NCI-H526 (cell line): Measurements from ENCODE around the gene GDI2.
"Not testable (repeated sequence)": the region's sequence is repeated elsewhere in the genome, so short reads cannot be mapped to it uniquely, and the experiment has no call there.

Experiments
- DNase-seq, 2 experiments: peaks; one replicate each; lab custom pipeline; 2025; lab: John Stamatoyannopoulos, UW

Gene GDI2

DNA sequence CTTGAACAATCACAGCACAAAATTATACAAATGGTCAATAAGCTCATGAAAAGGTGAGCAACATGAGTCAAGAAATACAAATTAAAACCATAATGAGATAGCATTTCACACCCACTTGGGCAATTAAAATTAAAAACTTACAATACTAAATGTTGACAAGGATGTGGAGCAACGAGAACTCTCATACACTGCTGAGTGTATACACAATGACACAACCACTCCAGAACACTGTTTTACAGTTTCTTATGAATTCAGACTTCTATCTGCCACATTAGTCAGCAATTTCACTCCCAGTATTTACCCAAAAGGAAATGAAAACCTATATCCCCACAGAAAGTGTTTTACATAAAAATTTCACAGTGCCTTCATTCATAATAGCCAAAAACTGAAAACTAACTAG lies 31.1 kb downstream of the GDI2 start:
- DNase-seq: no peak

DNA sequence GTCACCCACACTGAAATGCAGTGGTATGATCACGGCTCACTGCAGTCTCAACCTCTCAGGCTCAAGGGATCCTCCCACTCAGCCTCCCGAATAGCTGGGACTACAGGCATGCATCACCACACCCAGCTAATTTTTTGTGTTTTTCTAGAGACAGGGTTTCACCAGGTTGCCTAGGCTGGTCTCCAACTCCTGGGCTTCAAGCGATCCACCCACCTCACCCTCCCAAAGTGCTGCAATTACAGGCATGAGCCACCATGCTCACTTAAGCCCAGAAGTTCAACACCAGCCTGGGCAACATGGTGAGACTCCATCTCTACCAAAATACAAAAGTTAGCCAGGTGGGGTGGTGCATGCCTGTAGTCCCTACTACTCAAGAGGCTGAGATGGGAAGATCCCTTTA lies 33.5 kb downstream of the GDI2 start:
- no peak for DNase-seq

DNA sequence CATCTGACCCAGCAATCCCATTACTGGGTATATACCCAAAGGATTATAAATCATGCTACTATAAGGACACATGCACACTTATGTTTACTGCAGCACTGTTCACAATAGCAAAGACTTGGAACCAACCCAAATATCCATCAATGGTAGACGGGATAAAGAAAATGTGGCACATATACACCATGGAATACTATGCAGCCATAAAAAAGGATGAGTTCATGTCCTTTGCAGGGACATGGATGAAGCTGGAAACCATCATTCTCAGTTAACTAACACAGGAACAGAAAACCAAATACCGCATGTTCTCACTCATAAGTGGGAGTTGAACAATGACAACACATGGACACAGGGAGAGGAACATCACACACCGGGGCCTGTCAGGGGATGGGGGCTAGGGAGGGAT lies 35.5 kb downstream of the GDI2 start:
- not testable (repeated sequence) for DNase-seq

DNA sequence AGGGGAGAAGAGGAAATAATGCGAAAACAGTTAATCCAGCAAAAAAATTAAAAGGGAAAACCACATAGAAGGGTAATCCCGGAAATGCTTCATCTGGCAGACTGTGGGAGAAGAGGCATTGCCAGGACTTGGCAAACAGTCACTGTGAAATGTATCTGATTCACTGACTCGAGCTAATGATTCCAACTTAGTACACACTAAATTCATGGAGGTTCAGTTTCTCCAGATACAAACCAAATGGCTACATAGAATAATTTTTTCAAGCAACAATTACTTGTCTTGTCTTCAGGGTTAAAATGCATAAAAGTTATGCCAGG lies 36.4 kb downstream of the GDI2 start:
- DNase-seq: no peak

DNA sequence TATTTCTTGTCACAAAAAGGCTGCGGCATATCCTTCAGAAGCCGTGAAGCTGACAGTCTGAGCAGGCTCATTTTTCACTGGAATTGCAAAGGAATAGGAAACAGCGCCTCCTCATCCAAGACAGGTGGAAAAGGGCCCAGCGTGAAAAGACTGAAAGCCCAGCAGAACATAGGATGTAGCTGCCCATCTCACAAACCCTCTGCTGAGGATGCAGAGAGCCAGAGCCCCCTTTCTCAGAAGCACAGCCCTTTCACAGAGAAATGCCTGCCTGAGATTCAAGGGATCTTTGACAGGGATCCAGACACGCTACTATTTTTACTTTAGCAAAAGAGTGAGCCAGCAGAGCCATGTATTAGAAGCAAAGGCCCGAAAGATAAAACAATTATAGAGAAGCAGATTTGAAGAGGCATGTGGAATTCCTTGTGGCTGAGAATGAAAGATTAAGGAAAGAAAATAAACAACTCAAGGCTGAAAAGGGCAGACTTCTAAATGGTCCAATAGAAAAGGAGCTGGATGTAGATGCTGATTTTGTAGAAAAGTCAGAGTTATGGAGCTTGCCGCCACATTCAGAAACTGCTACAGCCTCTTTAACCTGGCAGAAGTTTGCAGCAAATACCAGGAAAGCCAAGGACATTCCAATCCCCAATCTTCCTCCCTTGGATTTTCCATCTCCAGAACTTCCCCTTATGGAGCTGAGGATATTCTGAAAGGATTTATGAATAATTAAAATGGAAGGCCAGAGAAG lies 36.9 kb downstream of the GDI2 start:
- no peak for DNase-seq

DNA sequence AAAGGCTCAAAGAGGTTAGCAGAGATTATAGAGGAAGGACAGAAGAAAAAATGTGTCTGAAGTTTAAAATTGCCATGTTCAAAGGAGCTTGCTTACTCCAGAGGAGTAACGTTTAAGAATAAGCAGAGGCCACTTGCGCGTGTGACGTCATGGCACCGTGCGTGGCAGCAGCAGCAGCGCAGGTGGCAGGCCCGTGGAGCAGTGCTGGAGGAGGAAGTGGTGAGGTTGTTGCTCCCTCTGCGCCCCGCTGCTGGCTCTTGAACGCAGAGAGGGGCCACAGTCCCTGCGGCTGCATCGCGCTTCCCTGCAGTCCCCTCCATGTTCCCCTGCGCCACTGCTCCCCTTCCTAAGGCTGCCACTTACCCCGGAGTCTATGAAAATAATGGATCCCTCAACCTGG lies 37.5 kb downstream of the GDI2 start:
- no peak for DNase-seq

DNA sequence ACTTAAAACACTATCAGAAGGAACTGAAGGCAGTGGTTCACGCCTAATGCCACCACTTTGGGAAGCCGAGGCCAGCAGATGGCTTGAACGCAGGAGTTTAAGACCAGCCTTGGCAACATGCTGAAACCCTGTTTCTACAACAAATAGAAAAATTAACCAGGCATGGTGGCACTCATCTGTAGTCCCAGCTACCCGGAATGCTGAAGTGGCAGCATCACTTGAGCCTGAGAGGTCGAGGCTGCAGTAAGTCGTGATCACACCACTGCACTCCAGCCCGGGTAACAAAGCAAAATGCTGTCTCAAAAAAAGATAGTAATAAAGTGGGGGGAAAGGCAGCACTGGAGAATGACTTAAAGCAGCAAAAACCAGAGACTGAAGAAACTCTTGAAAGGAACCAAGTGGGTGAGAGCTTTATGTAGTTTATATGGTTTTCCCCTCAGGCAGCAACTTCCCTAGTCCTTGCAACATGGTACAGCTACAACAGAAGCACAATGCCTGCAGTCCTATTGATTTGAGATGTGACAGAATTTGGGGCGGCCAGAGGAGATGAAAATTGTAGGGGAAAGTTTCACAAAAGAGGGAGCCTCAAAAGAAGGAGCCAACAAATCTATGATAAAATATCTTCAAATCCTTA lies 38.1 kb downstream of the GDI2 start:
- DNase-seq: no peak

DNA sequence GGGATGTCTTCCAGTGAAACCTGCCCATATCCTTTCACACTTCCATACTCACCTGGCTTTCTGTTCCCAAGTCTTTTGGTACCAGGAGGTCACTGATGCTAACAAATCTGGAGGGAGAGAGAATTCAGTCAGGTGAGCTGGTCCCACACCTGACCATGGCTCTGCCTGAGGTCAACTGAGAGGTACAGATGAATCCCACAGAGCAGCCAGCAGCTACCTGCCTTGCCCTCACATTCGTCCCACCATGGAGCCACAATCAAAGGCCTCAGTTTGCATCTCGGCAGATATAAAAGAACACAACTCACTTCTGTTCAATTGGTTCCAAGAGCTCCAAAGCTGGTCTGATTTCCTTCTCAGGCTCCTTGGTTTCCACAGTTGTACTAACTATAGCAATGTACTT lies 47.0 kb downstream of the GDI2 start:
- DNase-seq: no peak

DNA sequence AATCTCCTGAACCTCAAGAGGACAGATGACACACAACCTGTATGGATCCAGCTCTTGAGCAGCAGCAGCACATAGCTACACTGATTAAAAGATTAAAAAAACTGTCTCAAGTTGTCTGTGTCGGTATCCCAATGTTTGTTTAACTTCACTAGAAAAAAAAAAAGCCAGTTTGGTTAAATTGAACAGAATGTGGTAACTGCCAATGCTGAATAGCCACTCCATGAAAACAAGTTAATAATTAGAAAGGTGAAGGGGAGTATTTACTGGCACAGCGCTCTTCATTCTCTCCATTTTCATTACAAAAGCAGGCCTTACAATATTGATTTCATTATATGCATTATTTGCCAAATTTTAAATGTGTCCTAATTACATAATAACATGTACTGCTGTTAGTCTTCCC lies 47.6 kb downstream of the GDI2 start:
- DNase-seq: no peak

DNA sequence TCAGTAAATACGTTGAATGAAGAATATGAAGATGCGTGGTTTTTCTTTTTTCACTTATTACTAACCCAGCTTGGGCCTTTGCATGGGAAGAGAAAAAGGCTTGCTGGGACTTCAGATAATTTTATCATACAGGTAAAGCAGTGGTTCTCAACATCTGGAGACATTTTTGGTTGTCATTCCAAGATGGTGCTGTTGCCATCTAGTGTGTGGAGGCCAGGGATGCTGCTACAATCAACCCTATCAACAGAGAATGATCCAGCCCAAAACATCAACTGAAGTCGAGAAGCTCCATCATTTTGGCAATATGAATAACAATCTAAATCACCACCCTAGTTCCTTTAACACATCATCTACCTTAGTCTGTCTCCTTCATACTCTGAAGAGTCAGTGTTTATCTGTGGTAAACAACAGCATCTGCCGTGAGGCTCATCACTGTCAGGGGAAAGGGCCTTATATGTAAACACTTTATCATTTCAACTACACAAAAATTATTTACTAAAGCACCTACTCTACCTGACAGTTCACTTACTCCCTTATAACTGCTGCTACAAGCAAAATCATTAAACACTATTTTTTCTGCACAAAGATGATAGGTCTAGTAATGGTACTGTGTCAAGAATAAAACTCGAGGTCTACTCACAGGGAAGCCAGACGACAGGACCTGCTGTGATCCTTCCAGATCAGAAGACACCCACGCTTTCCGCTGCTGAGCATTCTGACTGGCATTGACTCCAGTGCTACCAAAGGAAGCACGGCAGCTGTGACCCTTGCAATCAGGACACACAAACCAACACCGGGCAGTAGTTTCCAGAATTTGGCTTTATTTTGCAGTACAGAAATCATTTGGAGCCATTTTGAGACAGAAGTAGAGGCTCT lies 48.6 kb downstream of the GDI2 start:
- no peak for DNase-seq

DNA sequence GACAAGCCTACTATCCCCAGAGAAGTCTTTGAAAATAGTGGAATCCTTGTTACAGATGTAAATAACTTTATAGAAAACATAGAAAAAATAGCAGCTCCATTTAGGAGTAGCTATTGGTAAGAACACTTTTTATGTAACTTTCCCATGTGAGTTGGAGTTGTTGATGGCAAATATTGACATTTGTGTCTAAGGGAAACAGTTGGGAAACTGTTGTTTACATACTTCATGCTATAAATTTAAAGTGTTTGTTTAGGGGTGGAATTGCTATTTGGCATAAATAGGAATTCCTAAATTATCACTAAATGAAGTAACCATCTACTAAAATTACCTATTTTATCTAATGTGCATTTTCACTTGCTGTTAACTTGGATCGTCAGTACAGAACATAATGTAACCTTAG lies 50.7 kb downstream of the GDI2 start:
- no peak for DNase-seq

DNA sequence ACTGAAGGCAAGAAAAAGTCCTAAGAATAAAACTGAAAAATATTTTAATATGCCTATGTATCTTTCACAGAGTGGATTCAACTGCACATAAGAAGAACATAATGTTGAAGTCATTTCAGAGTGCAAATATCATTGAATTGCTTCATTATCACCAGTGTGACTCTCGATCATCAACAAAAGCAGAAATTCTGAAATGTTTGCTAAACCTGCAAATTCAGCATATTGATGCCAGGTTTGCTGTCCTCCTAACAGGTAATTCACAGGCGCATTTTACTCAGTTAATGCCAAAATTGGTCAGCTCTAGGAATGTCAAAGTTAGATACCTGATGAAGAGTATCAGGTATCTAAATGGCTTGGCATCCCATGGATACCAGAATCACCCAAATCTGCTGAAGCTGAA lies 52.0 kb downstream of the GDI2 start:
- DNase-seq: no peak

DNA sequence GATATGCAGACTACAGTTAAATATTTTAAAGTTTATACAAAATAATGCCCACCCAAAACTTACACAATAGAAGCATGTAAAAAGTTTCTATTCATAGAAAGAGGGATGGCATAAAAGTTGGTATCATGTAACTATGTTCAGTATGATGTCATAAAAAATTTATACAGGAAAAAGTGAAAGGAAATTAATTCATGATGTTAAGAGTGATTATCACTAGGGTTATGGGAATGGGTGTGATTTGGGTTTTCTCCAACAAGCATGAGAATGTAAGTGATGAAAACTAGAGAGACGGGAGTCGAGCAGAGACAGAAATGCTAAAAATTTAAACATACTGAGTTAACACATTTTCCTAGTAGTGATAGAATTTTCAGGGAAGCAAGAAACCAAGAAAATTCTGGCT lies 52.7 kb downstream of the GDI2 start:
- DNase-seq: no peak

DNA sequence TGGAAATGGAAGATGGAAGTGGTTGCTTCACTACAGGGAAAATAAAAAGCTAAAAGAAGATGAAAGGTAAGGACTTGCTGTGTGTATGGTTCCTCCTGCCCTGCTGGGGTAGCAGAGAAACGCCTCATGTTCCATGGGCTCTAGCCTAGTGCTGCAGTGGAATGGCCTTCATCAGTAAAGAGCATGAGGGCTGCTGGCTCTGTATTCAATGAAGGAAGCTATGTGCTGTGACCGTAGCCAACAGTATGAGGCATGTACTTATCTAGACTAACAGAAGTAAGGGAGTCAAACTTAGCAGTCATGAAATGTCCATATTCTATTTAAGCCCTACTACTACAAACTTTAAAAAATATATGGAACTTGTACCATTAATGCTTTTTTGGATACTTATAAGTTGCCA lies 54.3 kb downstream of the GDI2 start:
- no peak for DNase-seq

DNA sequence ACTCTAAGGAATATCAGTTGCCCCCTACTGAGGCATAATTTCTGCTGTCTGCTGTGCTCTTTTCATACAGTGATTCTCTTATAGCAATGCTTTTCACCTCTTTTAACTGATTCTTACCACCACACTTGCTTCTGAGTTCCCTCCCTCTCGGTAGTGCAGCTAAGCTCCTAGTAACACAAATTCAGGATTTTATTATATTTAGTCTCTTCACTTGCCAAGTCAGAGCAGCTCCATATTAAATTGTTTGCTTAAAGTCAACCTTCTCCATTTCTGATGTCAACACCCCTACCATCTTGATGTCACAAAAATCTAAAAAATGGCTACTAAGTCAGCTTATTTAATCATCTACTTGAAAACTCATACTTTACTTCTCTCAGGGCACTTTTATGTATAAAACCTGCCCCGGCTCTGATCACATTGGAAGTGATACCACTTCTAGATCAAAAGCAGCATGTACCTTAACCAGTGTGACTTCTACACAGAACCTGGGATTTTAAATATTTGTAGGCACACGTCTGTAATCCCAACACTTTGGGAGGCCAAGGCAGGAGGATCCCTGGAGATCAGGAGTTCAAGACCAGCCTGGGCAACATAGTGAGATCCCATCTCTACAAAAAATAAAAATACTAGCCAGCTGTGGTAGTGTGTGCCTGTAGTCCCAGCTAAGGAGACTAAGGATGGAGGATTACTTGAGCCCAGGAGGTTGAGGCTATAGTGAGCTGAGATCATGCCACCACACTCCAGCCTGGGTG lies 55.3 kb downstream of the GDI2 start:
- DNase-seq: no peak

DNA sequence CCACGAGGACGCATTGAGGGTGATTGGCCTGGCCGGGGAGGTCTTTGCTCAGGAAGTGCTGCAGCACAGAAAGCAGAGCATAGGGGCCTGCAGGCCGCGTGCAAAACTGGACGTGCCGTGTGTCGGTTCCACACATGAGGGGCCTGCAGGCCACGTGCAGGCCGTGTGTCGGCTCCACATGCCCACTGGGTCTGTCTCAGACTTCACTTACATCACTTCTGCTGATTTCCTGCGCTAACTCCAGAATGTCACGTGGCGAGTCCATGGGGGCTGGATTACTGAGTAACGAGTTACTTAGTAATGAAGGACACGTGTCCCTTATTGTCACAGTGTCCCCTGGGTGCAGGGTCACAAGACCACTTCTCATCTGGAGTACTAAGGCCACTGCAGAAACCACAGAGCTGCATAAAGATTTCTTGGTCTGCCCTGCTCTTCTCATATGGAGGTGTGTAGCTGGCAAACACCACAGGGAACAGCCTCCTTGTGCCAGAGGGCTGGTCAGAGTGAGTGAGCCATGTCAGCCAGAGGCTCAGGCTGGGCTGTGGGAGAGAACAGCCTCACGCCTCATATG lies 60.8 kb downstream of the GDI2 start:
- DNase-seq: no peak

DNA sequence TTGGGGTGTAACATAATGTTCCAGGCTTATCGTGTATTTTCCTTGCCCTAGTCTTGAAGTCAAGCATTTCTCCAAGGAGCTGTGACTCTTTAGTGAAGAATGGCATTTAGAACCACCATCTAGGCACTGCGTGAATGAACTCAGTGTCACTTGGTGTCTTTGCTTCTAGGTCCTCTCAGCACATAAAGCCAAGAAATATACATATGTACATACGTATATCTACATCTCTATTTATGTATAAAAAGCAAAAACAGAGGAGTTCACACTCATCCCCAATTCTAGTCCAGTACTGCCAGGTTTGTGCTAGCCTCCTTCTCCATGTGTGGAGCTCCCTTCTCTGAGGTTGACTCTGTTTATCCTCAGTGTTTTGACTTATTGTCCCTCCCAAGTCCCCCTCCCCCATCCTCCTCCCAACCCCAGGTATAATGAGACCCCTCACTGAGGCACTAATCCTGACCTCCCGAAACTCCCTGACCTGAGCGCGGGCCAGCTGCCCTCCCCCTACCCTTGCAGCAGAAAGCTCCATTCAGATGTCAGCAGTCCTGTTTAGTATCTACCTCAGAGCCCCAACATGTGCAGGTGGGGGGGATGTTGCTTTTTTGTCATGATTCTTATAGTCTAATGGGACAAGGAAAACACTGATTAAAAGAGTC lies 61.5 kb downstream of the GDI2 start:
- no peak for DNase-seq

DNA sequence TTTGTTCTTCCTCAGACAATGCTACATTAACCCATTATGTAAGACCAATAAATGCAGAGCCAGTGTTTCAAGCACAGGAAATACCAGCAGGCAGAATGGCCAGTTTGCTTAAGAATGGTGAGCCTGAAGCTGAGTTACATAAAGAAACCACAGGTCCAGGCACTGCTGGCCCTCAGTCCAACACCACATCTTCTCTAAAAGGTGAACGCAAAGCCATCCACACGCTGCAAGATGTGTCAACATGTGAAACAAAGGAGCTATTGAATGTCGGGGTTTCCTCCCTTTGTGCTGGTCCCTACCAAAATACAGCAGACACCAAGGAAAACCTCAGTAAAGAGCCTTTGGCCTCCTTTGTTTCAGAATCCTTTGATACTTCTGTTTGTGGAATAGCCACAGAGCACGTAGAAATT lies 64.8 kb downstream of the GDI2 start:
- DNase-seq: no peak

DNA sequence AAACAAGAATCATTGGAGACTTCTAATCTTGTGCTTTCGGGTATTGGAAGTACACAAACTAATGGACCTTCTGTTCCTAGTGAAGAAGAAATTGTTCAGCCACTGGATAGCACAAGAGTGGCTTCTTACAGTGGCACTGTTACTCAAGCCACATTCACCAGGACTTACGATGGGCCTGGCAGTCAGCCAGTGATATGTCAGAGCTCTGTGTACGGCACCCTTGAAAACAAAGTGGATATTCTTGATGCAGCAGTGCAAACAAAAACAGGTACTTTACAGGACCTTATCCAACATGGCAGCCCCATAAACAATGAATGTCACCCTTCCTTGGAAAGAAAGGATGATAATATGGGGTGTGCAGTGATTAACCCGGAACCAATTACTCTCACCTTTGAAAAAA lies 67.0 kb downstream of the GDI2 start:
- no peak for DNase-seq

DNA sequence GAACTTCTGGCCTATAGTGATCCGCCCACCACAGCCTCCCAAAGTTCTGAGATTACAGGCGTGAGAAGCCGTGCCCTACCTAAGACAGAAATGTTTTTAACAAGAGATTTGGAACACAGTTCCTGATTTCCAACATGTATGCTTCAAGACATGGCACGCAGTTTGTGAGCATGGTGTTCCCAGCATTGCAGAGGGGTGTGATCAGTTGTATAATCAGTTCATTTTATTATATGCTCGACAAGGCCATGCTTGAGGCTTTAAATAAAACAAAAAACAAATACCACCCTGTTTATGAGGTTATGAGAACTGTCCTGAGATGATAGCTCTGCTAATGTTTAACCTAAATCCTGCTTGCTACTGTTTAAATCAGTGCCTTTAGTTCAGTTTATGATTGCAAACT lies 68.4 kb downstream of the GDI2 start:
- peak in 1 of 2 experiments; percentile 2 for DNase-seq

DNA sequence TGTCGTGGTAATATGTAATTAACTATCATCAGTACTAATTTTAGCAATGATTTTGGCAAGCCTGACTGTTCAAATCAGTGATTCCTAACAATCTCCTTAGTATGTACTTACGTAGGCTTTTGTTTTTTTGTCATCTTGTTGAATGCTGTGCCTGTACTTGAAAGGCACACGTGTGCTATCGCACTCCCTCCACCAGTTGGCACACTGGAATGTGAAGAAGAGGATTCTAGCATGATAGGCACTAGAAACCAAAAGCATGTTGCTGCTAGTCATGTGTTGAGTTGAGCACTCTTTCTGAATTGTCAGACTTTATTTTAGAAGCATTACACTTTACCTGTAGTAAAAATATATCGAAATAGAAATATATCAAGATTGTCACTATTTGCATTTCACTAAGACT lies 69.5 kb downstream of the GDI2 start:
- DNase-seq: no peak

DNA sequence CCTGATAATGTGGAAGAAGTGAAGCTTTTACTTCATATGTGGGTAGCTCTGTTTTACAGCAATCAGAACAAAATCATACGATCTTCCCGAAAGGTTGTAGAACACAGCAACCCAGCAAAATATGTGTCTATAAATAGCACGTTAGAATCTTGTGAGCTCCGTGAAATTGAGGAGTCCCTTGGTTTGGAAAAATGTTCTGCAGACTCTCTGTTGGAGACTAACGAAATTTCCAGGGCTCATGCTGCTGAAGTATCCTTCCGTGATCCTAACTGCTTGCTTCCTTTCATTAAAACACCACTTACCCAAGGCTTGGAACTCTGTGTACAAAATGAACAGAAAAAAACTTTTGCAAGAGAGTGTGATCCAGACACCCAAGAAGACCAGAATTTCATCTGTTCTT lies 71.1 kb downstream of the GDI2 start:
- DNase-seq: no peak
